Measurements from ENCODE around the gene PPP2R5A. TPM values are rescaled to one million over a fixed set of nuclear protein-coding genes. Genes with fewer than 3 reads are reported as not detected.
A peak's percentile ranks its signal among the peaks of the same experiment; 100 is the strongest.

Gene PPP2R5A
- total and polyA plus RNA-seq, 4 donors, result 27.7 to 45.2 (median 37.6) TPM

GRCh38 chr1:212244441-212244840 lies 40.8 kb upstream of the PPP2R5A start:
- Histone ChIP-seq H3K36me3 (ENCODE audit: control insufficient read depth, insufficient read depth, low read length) (no peaks in the 10 kb centered on the region), H3K4me3 (ENCODE audit: low read depth, low read length) (no peak overlapping the region), H3K27ac (ENCODE audit: low read depth, low read length) (no peak overlapping the region), H3K27me3 (ENCODE audit: control insufficient read depth, insufficient read depth, low read length) (no peaks in the 10 kb centered on the region), H3K4me1 (ENCODE audit: control insufficient read depth, insufficient read depth, low read length) (peaks cover 4% of the 10 kb centered on the region), H3K9me3 (ENCODE audit: control insufficient read depth, insufficient read depth, low read length) (no peaks in the 10 kb centered on the region)
- whole genome bisulfite sequencing (ENCODE audit: insufficient coverage), result 75% methylated on average over 1 of the region's 2 CpGs
- no peak for DNase-seq (ENCODE audit: low read depth in 4 of 6, low spot score in 6 of 6)

GRCh38 chr1:212247179-212247721 lies 38.0 kb upstream of the PPP2R5A start:
- no peak overlapping the region for H3K27ac ChIP-seq (ENCODE audit: low read depth, low read length)
- no peaks in the 10 kb centered on the region for H3K9me3 ChIP-seq (ENCODE audit: control insufficient read depth, insufficient read depth, low read length)
- DNase-seq (ENCODE audit: low read depth in 4 of 6, low spot score in 6 of 6), result peak in 1 of 6 donors; percentile 26
- whole genome bisulfite sequencing (ENCODE audit: insufficient coverage), result 100% methylated on average over 1 of the region's 8 CpGs
- H3K4me1 ChIP-seq (ENCODE audit: control insufficient read depth, insufficient read depth, low read length), result peaks cover 4% of the 10 kb centered on the region
- H3K4me3 ChIP-seq (ENCODE audit: low read depth, low read length), result no peak overlapping the region
- H3K27me3 ChIP-seq (ENCODE audit: control insufficient read depth, insufficient read depth, low read length), result no peaks in the 10 kb centered on the region
- no peaks in the 10 kb centered on the region for H3K36me3 ChIP-seq (ENCODE audit: control insufficient read depth, insufficient read depth, low read length)

GRCh38 chr1:212247988-212248387 lies 37.2 kb upstream of the PPP2R5A start:
- Histone ChIP-seq H3K27ac (ENCODE audit: low read depth, low read length) (no peak overlapping the region), H3K4me1 (ENCODE audit: control insufficient read depth, insufficient read depth, low read length) (no peaks in the 10 kb centered on the region), H3K9me3 (ENCODE audit: control insufficient read depth, insufficient read depth, low read length) (no peaks in the 10 kb centered on the region), H3K36me3 (ENCODE audit: control insufficient read depth, insufficient read depth, low read length) (no peaks in the 10 kb centered on the region), H3K4me3 (ENCODE audit: low read depth, low read length) (no peak overlapping the region), H3K27me3 (ENCODE audit: control insufficient read depth, insufficient read depth, low read length) (no peaks in the 10 kb centered on the region)
- no peak for DNase-seq (ENCODE audit: low read depth in 4 of 6, low spot score in 6 of 6)
- WGBS (ENCODE audit: insufficient coverage), result 80% methylated on average over 1 of the region's 1 CpG

GRCh38 chr1:212254853-212255363 lies 30.3 kb upstream of the PPP2R5A start:
- H3K27ac ChIP-seq (ENCODE audit: low read depth, low read length), result no peak overlapping the region
- no peak for DNase-seq (ENCODE audit: low read depth in 4 of 6, low spot score in 6 of 6)
- no peaks in the 10 kb centered on the region for H3K36me3 ChIP-seq (ENCODE audit: control insufficient read depth, insufficient read depth, low read length)
- H3K9me3 ChIP-seq (ENCODE audit: control insufficient read depth, insufficient read depth, low read length), result no peaks in the 10 kb centered on the region
- H3K4me1 ChIP-seq (ENCODE audit: control insufficient read depth, insufficient read depth, low read length), result no peaks in the 10 kb centered on the region
- H3K4me3 ChIP-seq (ENCODE audit: low read depth, low read length), result no peak overlapping the region
- no peaks in the 10 kb centered on the region for H3K27me3 ChIP-seq (ENCODE audit: control insufficient read depth, insufficient read depth, low read length)
- 46% methylated on average over 3 of the region's 7 CpGs for WGBS (ENCODE audit: insufficient coverage)

GRCh38 chr1:212255705-212256307 lies 29.4 kb upstream of the PPP2R5A start:
- DNase-seq (ENCODE audit: low read depth in 4 of 6, low spot score in 6 of 6), result no peak
- 66% methylated on average over 9 of the region's 9 CpGs for WGBS (ENCODE audit: insufficient coverage)
- Histone ChIP-seq H3K4me3 (ENCODE audit: low read depth, low read length) (no peak overlapping the region), H3K9me3 (ENCODE audit: control insufficient read depth, insufficient read depth, low read length) (no peaks in the 10 kb centered on the region), H3K4me1 (ENCODE audit: control insufficient read depth, insufficient read depth, low read length) (no peaks in the 10 kb centered on the region), H3K27ac (ENCODE audit: low read depth, low read length) (no peak overlapping the region), H3K36me3 (ENCODE audit: control insufficient read depth, insufficient read depth, low read length) (no peaks in the 10 kb centered on the region), H3K27me3 (ENCODE audit: control insufficient read depth, insufficient read depth, low read length) (no peaks in the 10 kb centered on the region)

GRCh38 chr1:212256369-212256768 lies 28.8 kb upstream of the PPP2R5A start:
- no peaks in the 10 kb centered on the region for H3K4me1 ChIP-seq (ENCODE audit: control insufficient read depth, insufficient read depth, low read length)
- H3K27ac ChIP-seq (ENCODE audit: low read depth, low read length), result no peak overlapping the region
- WGBS (ENCODE audit: insufficient coverage), result no CpG with 5 or more reads among the region's 1 CpG
- no peak for DNase-seq (ENCODE audit: low read depth in 4 of 6, low spot score in 6 of 6)
- H3K27me3 ChIP-seq (ENCODE audit: control insufficient read depth, insufficient read depth, low read length), result no peaks in the 10 kb centered on the region
- no peaks in the 10 kb centered on the region for H3K9me3 ChIP-seq (ENCODE audit: control insufficient read depth, insufficient read depth, low read length)
- no peaks in the 10 kb centered on the region for H3K36me3 ChIP-seq (ENCODE audit: control insufficient read depth, insufficient read depth, low read length)
- no peak overlapping the region for H3K4me3 ChIP-seq (ENCODE audit: low read depth, low read length)

- Histone ChIP-seq H3K27ac (ENCODE audit: low read depth, low read length) (no peak overlapping the region), H3K4me1 (ENCODE audit: control insufficient read depth, insufficient read depth, low read length) (no peaks in the 10 kb centered on the region), H3K36me3 (ENCODE audit: control insufficient read depth, insufficient read depth, low read length) (no peaks in the 10 kb centered on the region), H3K27me3 (ENCODE audit: control insufficient read depth, insufficient read depth, low read length) (no peaks in the 10 kb centered on the region), H3K9me3 (ENCODE audit: control insufficient read depth, insufficient read depth, low read length) (no peaks in the 10 kb centered on the region), H3K4me3 (ENCODE audit: low read depth, low read length) (no peak overlapping the region)
- no peak for DNase-seq (ENCODE audit: low read depth in 4 of 6, low spot score in 6 of 6)
- WGBS (ENCODE audit: insufficient coverage), result no CpG with 5 or more reads among the region's 4 CpGs
Observed at GRCh38 chr1:212257157-212257556, 28.1 kb upstream of the PPP2R5A start.

- H3K9me3 ChIP-seq (ENCODE audit: control insufficient read depth, insufficient read depth, low read length), result no peaks in the 10 kb centered on the region
- no peak for DNase-seq (ENCODE audit: low read depth in 4 of 6, low spot score in 6 of 6)
- H3K27me3 ChIP-seq (ENCODE audit: control insufficient read depth, insufficient read depth, low read length), result no peaks in the 10 kb centered on the region
- no peak overlapping the region for H3K4me3 ChIP-seq (ENCODE audit: low read depth, low read length)
- no peak overlapping the region for H3K27ac ChIP-seq (ENCODE audit: low read depth, low read length)
- WGBS (ENCODE audit: insufficient coverage), result no CpG with 5 or more reads among the region's 5 CpGs
- H3K36me3 ChIP-seq (ENCODE audit: control insufficient read depth, insufficient read depth, low read length), result no peaks in the 10 kb centered on the region
- no peaks in the 10 kb centered on the region for H3K4me1 ChIP-seq (ENCODE audit: control insufficient read depth, insufficient read depth, low read length)
Observed at GRCh38 chr1:212259693-212260480, 25.3 kb upstream of the PPP2R5A start.

GRCh38 chr1:212260557-212261355 lies 24.5 kb upstream of the PPP2R5A start:
- H3K4me3 ChIP-seq (ENCODE audit: low read depth, low read length), result no peak overlapping the region
- no peak for DNase-seq (ENCODE audit: low read depth in 4 of 6, low spot score in 6 of 6)
- H3K27me3 ChIP-seq (ENCODE audit: control insufficient read depth, insufficient read depth, low read length), result no peaks in the 10 kb centered on the region
- WGBS (ENCODE audit: insufficient coverage), result no CpG with 5 or more reads among the region's 3 CpGs
- no peaks in the 10 kb centered on the region for H3K36me3 ChIP-seq (ENCODE audit: control insufficient read depth, insufficient read depth, low read length)
- H3K4me1 ChIP-seq (ENCODE audit: control insufficient read depth, insufficient read depth, low read length), result no peaks in the 10 kb centered on the region
- H3K9me3 ChIP-seq (ENCODE audit: control insufficient read depth, insufficient read depth, low read length), result no peaks in the 10 kb centered on the region
- H3K27ac ChIP-seq (ENCODE audit: low read depth, low read length), result no peak overlapping the region

All from spinal cord (tissue), 10 donors.